GM23248 (cell line): ENCODE measurements around the gene PCDHGB2.
"Not testable (repeated sequence)": the region's sequence is repeated elsewhere in the genome, so short reads cannot be mapped to it uniquely, and the experiment has no call there.

ENCODE experiments used
- EZH2 ChIP-seq: fragments of 200-600 bp; sonication (generic); IDR thresholded peaks from 2 replicates; pipeline ENCODE4 v1.6.1; 2018; ENCODE audit warnings: antibody characterized with exemption, mild to moderate bottlenecking; ENCODE audit not compliant: insufficient read depth, poor library complexity, severe bottlenecking
- EZH2phosphoT487 ChIP-seq: fragments of 200-600 bp; sonication (generic); IDR thresholded peaks from 2 replicates; pipeline ENCODE4 v1.6.1; 2018; ENCODE audit warnings: antibody characterized with exemption, moderate library complexity, mild to moderate bottlenecking, low read depth; ENCODE audit not compliant: insufficient read depth

DNA sequence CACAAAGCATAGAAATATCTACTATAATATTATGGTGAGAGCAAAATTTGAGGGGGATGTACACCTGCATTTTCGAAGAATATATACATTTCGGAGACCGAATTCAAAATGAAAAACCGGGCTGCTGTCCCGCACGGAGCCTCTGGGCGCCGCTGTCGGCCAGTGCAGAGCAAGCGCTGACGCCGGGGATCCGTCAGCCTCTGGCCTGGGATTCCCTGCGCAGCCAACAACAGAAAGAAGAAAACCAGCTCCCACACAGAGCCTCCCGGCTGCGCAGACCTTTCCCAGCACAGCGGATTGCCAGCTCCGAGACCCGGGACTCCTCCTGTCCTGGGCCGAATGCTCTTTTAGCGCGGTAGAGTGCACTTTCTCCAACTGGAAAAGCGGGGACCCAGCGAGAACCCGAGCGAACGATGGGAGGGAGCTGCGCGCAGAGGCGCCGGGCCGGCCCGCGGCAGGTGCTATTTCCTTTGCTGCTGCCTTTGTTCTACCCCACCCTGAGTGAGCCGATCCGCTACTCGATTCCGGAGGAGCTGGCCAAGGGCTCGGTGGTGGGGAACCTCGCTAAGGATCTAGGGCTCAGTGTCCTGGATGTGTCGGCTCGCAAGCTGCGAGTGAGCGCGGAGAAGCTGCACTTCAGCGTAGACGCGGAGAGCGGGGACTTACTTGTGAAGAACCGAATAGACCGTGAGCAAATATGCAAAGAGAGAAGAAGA is 48.2 kb downstream of the PCDHGB2 start, which contains the start of gene PCDHGB6:
- TF ChIP-seq EZH2, EZH2phosphoT487: not testable (repeated sequence)
